ENCODE results near the gene INPP4A. TPM values are rescaled to one million over a fixed set of nuclear protein-coding genes. Genes with fewer than 3 reads are reported as not detected.
A peak's percentile ranks its signal among the peaks of the same experiment; 100 is the strongest.

The INPP4A gene
- total RNA-seq (2022), result 26.7 and 28.2 TPM in 2 replicates
- Bru-seq, nascent RNA, result percentile 67 among the genes with signal in this experiment
- BruChase-seq, experiment 1, labeled RNA remaining after a 6-hour chase, result percentile 66 among the genes with signal in this experiment
- BruChase-seq, experiment 2, labeled RNA remaining after a 2-hour chase, result percentile 73 among the genes with signal in this experiment
- long read RNA-seq, partial matches to known transcripts, result 4 of 16 reads
- long read RNA-seq, other reads (novel, unspliced or antisense), result 8 of 16 reads

GRCh38 chr2:98444436-98445176 lies at the start of gene INPP4A:
TSS of gene INPP4A (plus strand) at chr2:98444858. CDS start at chr2:98520049, 75,191 bp downstream.
- Mint-ChIP-seq H3K4me3 (ENCODE audit: low read depth, unreplicated experiment) (peak within 1 kb of the TSS; percentile 91), H3K27me3 (ENCODE audit: unreplicated experiment) (no peaks in the 10 kb centered on the region), H3K27ac (ENCODE audit: unreplicated experiment) (peak within 1 kb of the TSS; percentile 68), H3K4me1 (ENCODE audit: low read depth, unreplicated experiment) (peaks cover 44% of the 10 kb centered on the region), H3K36me3 (ENCODE audit: insufficient read depth, unreplicated experiment) (peaks cover 21% of the 10 kb centered on the region), H3K9me3 (ENCODE audit: low read depth, unreplicated experiment) (no peaks in the 10 kb centered on the region)
- DNase-seq, result peak; percentile 72
- no peak for TF ChIP-seq CTCF (IDR thresholded peaks at IDR 0.05; ENCODE audit: unreplicated experiment)
- no TSS peak for BruUV-seq (replicated peaks)
- intact Hi-C loops (cut with micrococcal nuclease; ENCODE audit: unreplicated experiment), result loop anchor here (5.0 kb wide), 1 partner anchor 38 kb away; no protein-coding TSS in a partner anchor
- CTCF ChIA-PET, result no interaction called here

- intact Hi-C loops (cut with micrococcal nuclease; ENCODE audit: unreplicated experiment), result no loop called here
- no peak for TF ChIP-seq CTCF (IDR thresholded peaks at IDR 0.05; ENCODE audit: unreplicated experiment)
- H3K36me3 Mint-ChIP-seq (ENCODE audit: insufficient read depth, unreplicated experiment), result no peaks in the 10 kb centered on the region
- no TSS peak for BruUV-seq (replicated peaks)
- H3K27ac Mint-ChIP-seq (ENCODE audit: unreplicated experiment), result no peak overlapping the region
- peaks cover 89% of the 10 kb centered on the region for H3K27me3 Mint-ChIP-seq (ENCODE audit: unreplicated experiment)
- H3K4me3 Mint-ChIP-seq (ENCODE audit: low read depth, unreplicated experiment), result no peak overlapping the region
- H3K4me1 Mint-ChIP-seq (ENCODE audit: low read depth, unreplicated experiment), result no peaks in the 10 kb centered on the region
- CTCF ChIA-PET, result no interaction called here
- peaks cover 3% of the 10 kb centered on the region for H3K9me3 Mint-ChIP-seq (ENCODE audit: low read depth, unreplicated experiment)
- no peak for DNase-seq
Observed at GRCh38 chr2:98395977-98396376, 48.7 kb upstream of the INPP4A start.

- BruUV-seq (replicated peaks), result no TSS peak
- no peak for TF ChIP-seq CTCF (IDR thresholded peaks at IDR 0.05; ENCODE audit: unreplicated experiment)
- CTCF ChIA-PET, result no interaction called here
- H3K4me1 Mint-ChIP-seq (ENCODE audit: low read depth, unreplicated experiment), result no peaks in the 10 kb centered on the region
- H3K36me3 Mint-ChIP-seq (ENCODE audit: insufficient read depth, unreplicated experiment), result no peaks in the 10 kb centered on the region
- peaks cover 3% of the 10 kb centered on the region for H3K9me3 Mint-ChIP-seq (ENCODE audit: low read depth, unreplicated experiment)
- H3K4me3 Mint-ChIP-seq (ENCODE audit: low read depth, unreplicated experiment), result no peak overlapping the region
- DNase-seq, result no peak
- intact Hi-C loops (cut with micrococcal nuclease; ENCODE audit: unreplicated experiment), result no loop called here
- H3K27me3 Mint-ChIP-seq (ENCODE audit: unreplicated experiment), result peaks cover 89% of the 10 kb centered on the region
- no peak overlapping the region for H3K27ac Mint-ChIP-seq (ENCODE audit: unreplicated experiment)
Observed at GRCh38 chr2:98396745-98397355, 47.8 kb upstream of the INPP4A start.

GRCh38 chr2:98399140-98399539 lies 45.5 kb upstream of the INPP4A start:
- no peaks in the 10 kb centered on the region for H3K4me1 Mint-ChIP-seq (ENCODE audit: low read depth, unreplicated experiment)
- no peaks in the 10 kb centered on the region for H3K36me3 Mint-ChIP-seq (ENCODE audit: insufficient read depth, unreplicated experiment)
- peaks cover 90% of the 10 kb centered on the region for H3K27me3 Mint-ChIP-seq (ENCODE audit: unreplicated experiment)
- peaks cover 3% of the 10 kb centered on the region for H3K9me3 Mint-ChIP-seq (ENCODE audit: low read depth, unreplicated experiment)
- no peak for DNase-seq
- no TSS peak for BruUV-seq (replicated peaks)
- CTCF ChIA-PET, result interaction anchor here (0.7 kb wide), 1 partner anchor 54 kb away, joined by 3 read pairs; no protein-coding TSS in a partner anchor
- no peak overlapping the region for H3K27ac Mint-ChIP-seq (ENCODE audit: unreplicated experiment)
- no peak overlapping the region for H3K4me3 Mint-ChIP-seq (ENCODE audit: low read depth, unreplicated experiment)
- TF ChIP-seq CTCF (IDR thresholded peaks at IDR 0.05; ENCODE audit: unreplicated experiment), result no peak
- intact Hi-C loops (cut with micrococcal nuclease; ENCODE audit: unreplicated experiment), result no loop called here
